KG1 (cell line): Measurements from ENCODE around the gene PCK2.

Experiments
- DNase-seq: peaks from one replicate; lab custom pipeline; 2025; lab: John Stamatoyannopoulos, UW

PCK2 gene

GRCh38 chr14:24060984-24061913 lies 32.9 kb upstream of the PCK2 start:
- no peak for DNase-seq

- no peak for DNase-seq
Measured at GRCh38 chr14:24062216-24062980, 31.7 kb upstream of the PCK2 start.

- DNase-seq = no peak
Measured at GRCh38 chr14:24063263-24063836, 30.8 kb upstream of the PCK2 start.

GRCh38 chr14:24064091-24064795 lies 29.9 kb upstream of the PCK2 start:
- DNase-seq = no peak

- DNase-seq = no peak
Measured at GRCh38 chr14:24064856-24065255, 29.3 kb upstream of the PCK2 start.

- no peak for DNase-seq
Measured at GRCh38 chr14:24065408-24065807, 28.7 kb upstream of the PCK2 start.

GRCh38 chr14:24066496-24067132 lies 27.5 kb upstream of the PCK2 start:
- no peak for DNase-seq

GRCh38 chr14:24067133-24068082 lies 26.7 kb upstream of the PCK2 start:
- DNase-seq = no peak

GRCh38 chr14:24068711-24069410 lies 25.2 kb upstream of the PCK2 start:
- no peak for DNase-seq

GRCh38 chr14:24069411-24069735 lies 24.7 kb upstream of the PCK2 start:
- no peak for DNase-seq

GRCh38 chr14:24070285-24071143 lies 23.6 kb upstream of the PCK2 start:
- DNase-seq = no peak

- DNase-seq = no peak
Measured at GRCh38 chr14:24071144-24071697, 22.9 kb upstream of the PCK2 start, which contains the start of gene CPNE6. Gene CPNE6 (plus strand): TSS chr14:24071562. CDS start chr14:24072937, 1,375 bp downstream.

GRCh38 chr14:24071836-24072430 lies 22.2 kb upstream of the PCK2 start:
- DNase-seq = no peak

- no peak for DNase-seq
Measured at GRCh38 chr14:24072436-24072835, 21.7 kb upstream of the PCK2 start.

GRCh38 chr14:24072881-24073877 lies 20.9 kb upstream of the PCK2 start:
- DNase-seq = no peak

GRCh38 chr14:24074625-24075484 lies 19.3 kb upstream of the PCK2 start:
- no peak for DNase-seq
